ENCODE results near the gene STXBP6.
"Not testable (repeated sequence)": the region's sequence is repeated elsewhere in the genome, so short reads cannot be mapped to it uniquely, and the experiment has no call there.

The STXBP6 gene

DNA sequence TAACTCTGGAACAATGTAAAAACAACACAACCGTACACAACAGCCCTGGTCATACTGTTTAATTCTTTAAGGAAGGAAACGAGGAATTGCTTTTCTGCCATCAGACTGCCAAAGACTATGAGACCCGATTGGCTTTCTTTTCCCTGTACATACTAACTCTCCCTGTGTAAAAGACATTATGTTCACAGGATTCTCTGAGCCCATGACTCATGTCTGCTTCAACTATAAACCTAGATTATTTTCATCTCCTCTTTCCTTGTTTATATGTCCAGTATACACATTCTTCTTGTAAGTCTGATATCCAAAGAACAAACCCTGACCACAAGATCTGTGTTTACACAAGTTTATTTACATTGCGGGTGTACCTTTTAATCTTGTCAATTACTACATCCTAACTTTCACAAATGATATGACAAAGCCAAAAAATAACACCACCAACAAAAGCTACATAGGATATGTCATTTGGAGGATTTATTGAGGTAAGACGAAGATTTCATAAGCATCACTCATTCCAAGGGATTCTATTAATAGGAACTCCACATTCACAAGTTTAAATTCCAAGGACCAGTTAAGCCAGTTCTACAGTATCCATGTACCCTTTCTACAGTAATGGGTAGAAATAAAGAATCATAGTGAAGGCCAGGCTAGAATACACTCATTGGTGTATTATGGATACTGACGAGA, 67.3 kb downstream of the STXBP6 start:
- DNase-seq, result peak; percentile 72

GRCh38 chr14:24979725-24980239, 70.2 kb downstream of the STXBP6 start:
- no peak for DNase-seq

DNA sequence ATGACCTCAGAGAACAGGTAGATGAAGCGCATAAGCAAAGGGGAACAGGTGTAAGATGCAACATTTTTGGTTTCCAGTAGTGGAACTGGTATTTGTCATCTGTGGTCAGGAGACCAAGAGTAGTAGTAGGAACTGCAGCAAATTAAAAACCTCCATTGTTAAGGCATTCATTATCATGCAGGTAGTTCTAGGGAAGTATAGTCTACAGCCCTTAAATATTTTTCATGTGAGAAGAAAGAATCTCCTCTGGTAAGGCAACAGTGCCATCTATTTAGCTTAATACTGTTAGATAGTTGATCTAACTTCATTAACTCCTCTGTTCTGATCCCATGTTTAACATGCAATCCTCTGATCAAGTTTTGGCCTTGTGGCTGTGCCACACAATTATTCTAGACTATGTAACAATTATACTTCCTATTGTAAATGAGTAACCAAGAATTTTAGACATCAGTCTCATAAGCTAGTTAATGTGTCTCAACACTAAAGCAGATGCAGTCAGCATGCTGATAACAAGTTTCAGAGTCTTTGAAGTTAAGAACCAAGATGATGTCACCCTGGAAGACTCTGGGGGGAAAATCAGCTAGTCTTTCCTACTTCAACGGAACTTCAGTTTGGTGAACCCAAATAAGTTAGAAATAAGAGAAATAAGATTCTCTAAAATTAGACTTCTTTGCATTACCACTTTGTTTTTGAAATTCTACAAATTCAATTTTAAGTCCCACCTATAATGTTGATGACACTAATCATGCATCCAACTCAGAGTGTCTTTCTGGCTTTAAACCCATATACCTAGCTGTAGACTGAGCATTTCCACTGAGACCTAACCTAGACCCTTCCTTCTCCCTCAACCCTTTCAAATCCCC, 70.9 kb downstream of the STXBP6 start:
- DNase-seq, result no peak

DNA sequence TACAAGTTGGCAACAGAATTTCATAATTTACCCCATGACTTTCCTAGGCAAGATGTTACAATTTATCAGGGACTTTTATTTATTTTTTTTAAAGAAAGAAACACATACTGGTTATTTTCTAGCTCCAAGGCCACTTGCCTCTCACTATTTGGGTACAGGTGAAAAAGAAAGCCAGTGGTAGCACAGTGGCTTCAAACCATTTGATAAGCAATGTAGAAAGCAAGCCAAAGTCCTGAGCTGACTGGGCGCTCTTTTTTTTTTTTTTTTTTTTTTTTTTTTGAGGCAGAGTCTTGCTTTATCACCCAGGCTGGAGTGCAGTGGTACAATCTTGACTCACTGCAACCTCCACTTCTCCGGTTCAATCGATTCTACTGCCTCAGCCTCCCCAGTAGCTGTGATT, 73.3 kb downstream of the STXBP6 start:
- no peak for DNase-seq

DNA sequence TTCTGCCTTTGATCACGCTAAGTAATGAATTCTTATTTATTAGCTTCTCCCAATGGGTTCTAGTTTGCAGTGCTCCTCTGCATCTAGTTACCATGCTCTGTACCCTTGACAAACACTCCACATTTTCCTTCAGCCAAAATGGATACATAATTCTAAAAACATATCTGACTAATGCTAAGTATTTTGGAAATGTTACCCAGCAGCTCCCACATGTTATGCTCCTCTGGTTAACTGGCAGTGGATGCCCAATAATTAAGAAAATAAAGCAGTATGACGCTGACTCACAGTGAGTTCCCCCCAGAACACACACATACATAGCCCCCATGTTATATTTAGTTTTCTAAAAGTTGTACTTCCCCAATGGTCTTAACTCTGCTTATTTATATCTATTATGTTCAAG, 74.6 kb downstream of the STXBP6 start:
- no peak for DNase-seq

DNA sequence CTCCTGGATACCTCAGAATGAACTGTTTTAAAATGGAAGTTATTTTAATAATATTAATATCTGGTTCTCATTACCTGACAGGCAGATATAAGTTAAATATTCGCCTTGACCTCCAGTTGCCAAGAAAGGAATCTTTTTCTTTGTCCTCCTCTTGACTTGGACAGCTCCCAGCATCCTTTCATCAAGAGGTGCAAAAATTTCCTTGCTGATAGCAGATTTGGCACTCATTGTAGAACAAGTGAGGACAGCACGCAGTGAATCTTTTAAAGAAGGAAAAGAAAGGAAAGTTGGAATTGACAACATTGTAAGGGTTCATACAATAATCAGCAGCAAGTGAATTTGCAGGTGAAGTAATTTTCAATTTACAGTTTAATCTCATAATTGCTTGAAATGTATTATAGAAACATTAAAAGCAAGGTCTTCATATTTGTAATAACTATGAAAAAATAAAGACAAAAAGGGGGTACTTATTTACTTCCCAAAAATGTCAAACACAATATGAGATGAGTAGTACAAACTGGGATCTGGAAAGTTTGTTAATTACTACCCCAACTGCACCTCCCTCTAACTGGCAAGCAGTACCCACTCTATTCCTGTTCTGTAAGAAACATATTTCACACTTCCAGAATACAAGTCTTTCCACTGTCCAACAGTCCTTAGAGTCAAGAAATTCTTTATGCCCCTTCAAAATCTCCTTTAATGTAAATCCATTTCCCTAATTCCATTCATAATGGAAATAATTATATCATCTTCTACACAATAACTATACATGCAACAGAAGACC, 75.2 kb downstream of the STXBP6 start:
- DNase-seq, result no peak

GRCh38 chr14:24972844-24973243, 77.1 kb downstream of the STXBP6 start:
- no peak for DNase-seq

- DNase-seq, result peak; percentile 44
Measured at GRCh38 chr14:24971255-24971654, 78.7 kb downstream of the STXBP6 start.

GRCh38 chr14:24966579-24966964, 83.4 kb downstream of the STXBP6 start:
- no peak for DNase-seq

DNA sequence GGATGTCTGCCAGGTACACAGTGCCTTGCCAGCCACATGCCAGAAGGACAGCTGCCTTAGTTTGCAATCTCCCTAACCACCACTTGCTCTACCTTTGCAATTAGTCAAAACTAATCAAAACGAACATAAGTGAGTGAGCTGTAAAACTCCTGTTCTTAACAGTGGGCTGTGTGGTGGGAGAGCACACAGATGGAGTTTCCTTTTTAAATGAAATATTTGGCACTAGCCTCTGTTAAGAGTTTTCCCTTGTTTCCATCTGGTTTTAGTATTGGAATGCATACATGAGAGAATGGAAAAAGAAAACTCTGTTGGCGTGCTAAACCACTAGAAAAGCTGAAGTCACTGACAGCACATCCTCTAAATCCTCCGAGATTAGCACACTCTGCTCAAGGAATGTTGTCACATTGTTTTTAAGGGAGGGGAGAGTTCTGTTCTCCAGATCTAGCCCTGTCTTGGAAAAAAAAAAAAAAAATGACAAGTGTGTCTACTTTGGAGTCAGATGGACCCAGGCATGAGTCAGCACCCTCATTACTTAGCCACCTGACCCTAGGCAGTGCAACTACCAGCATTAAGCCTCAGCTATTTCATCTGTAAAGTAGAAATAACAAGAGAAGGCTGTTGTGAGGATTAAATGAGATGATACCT, 83.9 kb downstream of the STXBP6 start:
- DNase-seq, result peak; percentile 96

DNA sequence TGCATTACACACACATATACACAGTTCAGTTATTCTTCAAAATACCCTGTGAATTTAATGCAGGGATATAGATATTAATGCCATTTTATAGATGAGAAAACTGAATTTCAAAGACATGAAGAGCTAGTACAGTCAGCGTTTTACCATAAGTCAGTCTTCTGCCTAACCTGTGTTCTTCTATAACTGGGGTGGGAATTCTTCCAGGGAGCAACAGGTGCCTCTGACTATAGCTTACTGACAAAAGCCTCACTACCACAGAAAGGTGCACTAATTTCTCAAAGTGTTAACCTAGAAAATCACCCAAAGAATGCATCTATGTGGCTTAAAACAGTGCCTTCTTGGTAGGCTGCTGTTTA, 84.4 kb downstream of the STXBP6 start:
- DNase-seq, result no peak

GRCh38 chr14:24964591-24964990, 85.4 kb downstream of the STXBP6 start:
- DNase-seq, result no peak

- DNase-seq, result no peak
Measured at GRCh38 chr14:24964048-24964447, 85.9 kb downstream of the STXBP6 start.

DNA sequence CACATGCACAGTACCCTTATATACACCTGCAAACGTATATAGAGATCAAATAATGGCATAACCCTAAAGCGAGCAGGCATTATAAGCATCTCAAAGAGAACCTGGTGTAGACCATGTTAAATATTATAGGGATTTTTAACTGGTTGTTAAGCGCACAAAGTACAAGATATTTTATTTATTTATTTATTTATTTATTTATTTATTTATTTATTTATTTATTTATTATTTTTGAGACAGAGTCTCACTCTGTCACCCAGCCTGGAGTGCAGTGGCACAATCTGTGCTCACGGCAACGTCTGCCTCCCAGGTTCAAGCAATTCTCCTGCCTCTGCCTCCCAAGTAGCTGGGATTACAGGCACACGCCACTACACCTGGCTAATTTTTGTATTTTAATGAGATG, 87.8 kb downstream of the STXBP6 start:
- not testable (repeated sequence) for DNase-seq

- DNase-seq, result peak; percentile 74
Measured at GRCh38 chr14:24960816-24961215, 89.1 kb downstream of the STXBP6 start.

GRCh38 chr14:24959791-24960331, 90.1 kb downstream of the STXBP6 start:
- DNase-seq, result no peak

- peak; percentile 46 for DNase-seq
Measured at GRCh38 chr14:24958271-24958670, 91.7 kb downstream of the STXBP6 start.

- no peak for DNase-seq
Measured at GRCh38 chr14:24957814-24958213, 92.1 kb downstream of the STXBP6 start.

- no peak for DNase-seq
Measured at GRCh38 chr14:24956104-24956503, 93.8 kb downstream of the STXBP6 start.

DNA sequence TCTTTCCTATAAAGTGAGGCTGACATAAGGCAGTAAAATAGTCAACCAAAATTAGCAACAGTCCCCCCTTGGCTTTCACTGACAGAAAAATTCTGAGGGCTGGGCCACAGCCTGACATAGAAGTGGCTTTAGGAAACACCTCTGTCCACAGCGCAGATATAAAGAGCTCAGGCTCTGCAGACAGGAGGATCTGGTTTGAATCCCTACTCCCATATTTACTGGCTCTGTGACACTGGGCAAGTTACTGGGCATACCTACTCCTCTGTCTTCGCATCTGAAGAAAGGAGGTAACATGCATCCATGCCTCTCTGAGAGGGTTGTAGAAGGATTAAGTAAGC, 95.3 kb downstream of the STXBP6 start:
- no peak for DNase-seq

GRCh38 chr14:24954037-24954699, 95.8 kb downstream of the STXBP6 start:
- DNase-seq, result no peak

All from fibroblast of skin of right quadriceps (primary cell).